Measurements from ENCODE around the gene CCN5. TPM values are rescaled to one million over a fixed set of nuclear protein-coding genes. Genes with fewer than 3 reads are reported as not detected.
A peak's percentile ranks its signal among the peaks of the same experiment; 100 is the strongest.
"Not testable (repeated sequence)": the region's sequence is repeated elsewhere in the genome, so short reads cannot be mapped to it uniquely, and the experiment has no call there.

The CCN5 gene
- not detected in 2 replicates for total RNA-seq

DNA sequence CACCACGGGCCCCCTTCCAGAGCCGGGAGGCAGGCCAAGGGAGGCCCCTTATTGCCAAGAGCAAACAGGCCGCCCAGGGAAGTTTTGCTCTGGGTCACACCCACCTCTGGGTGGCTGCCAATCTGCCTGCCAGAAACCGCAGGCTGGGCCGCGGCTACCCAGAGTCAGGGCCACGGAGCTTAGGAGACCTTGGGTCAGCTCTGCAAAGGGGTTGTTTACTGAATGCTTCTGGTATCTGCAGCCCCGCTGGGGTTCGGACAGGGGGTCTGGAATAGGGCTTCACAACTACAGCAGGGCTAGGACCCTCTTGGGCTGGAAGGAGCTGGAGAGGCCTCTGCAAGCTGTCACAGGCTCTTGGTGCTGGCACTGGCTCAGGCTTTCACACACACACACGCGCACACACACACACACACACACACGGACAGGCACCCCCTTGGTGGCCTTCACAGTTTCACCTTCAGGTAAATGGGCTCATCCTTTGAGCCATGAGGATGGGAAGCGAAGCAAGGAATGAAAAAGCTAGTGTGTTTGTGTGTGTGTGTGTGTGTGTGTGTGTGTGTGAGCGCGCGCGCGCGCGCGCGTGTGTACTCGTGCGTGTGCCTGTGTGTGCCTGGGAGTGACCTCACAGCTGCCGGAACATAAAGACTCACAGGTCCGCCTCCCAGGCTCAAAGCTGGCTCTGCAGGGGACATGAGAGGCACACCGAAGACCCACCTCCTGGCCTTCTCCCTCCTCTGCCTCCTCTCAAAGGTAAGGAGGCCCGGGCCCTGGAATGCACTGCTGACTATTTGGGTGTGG is at the start of gene CCN5:
Gene CCN5, plus strand, starts transcription at position 669 of the 798 bp plus-strand sequence. Its CDS starts 22 bp downstream, at position 691.
- H3K4me1 Mint-ChIP-seq (ENCODE audit: low read depth) = no peaks in the 10 kb centered on the region
- DNase-seq (ENCODE audit: low spot score) = no peak
- H3K27me3 Mint-ChIP-seq (ENCODE audit: insufficient read depth) = no peaks in the 10 kb centered on the region
- no peak within 1 kb of the TSS for H3K27ac Mint-ChIP-seq
- intact Hi-C loops (cut with micrococcal nuclease) = no loop called here
- no peak within 1 kb of the TSS for H3K4me3 Mint-ChIP-seq
- no peaks in the 10 kb centered on the region for H3K9me3 Mint-ChIP-seq
- no peaks in the 10 kb centered on the region for H3K36me3 Mint-ChIP-seq (ENCODE audit: low read depth)

GRCh38 chr20:44666066-44666465 is 49.1 kb upstream of the CCN5 start:
- Mint-ChIP-seq H3K27ac (no peak overlapping the region), H3K27me3 (ENCODE audit: insufficient read depth) (no peaks in the 10 kb centered on the region)

GRCh38 chr20:44670851-44671250 is 44.3 kb upstream of the CCN5 start:
- H3K27me3 Mint-ChIP-seq (ENCODE audit: insufficient read depth); H3K36me3 Mint-ChIP-seq (ENCODE audit: low read depth); H3K4me1 Mint-ChIP-seq (ENCODE audit: low read depth); DNase-seq (ENCODE audit: low spot score); H3K9me3 Mint-ChIP-seq: not testable (repeated sequence)
- H3K27ac Mint-ChIP-seq = peak overlapping the region; percentile 57
- intact Hi-C loops (cut with micrococcal nuclease) = loop anchor here (1.0 kb wide), 1 partner anchor 19 kb away; no protein-coding TSS in a partner anchor
- H3K4me3 Mint-ChIP-seq = peak overlapping the region; percentile 77

More at GRCh38 chr20:44666066-44666465, 49.1 kb upstream of the CCN5 start:
- Mint-ChIP-seq H3K4me3 (no peak overlapping the region), H3K36me3 (ENCODE audit: low read depth) (peaks cover 9% of the 10 kb centered on the region), H3K9me3 (no peaks in the 10 kb centered on the region), H3K4me1 (ENCODE audit: low read depth) (peaks cover 10% of the 10 kb centered on the region)
- no peak for DNase-seq (ENCODE audit: low spot score)
- intact Hi-C loops (cut with micrococcal nuclease) = no loop called here

GRCh38 chr20:44671541-44671940 is 43.6 kb upstream of the CCN5 start:
- Mint-ChIP-seq H3K4me3 (peak overlapping the region; percentile 77), H3K27ac (peak overlapping the region; percentile 57)
- not testable (repeated sequence) for H3K36me3 Mint-ChIP-seq (ENCODE audit: low read depth); H3K4me1 Mint-ChIP-seq (ENCODE audit: low read depth); H3K27me3 Mint-ChIP-seq (ENCODE audit: insufficient read depth); H3K9me3 Mint-ChIP-seq
- intact Hi-C loops (cut with micrococcal nuclease) = loop anchor here (1.0 kb wide), 1 partner anchor 19 kb away; no protein-coding TSS in a partner anchor
- DNase-seq (ENCODE audit: low spot score) = peak; percentile 62

DNA sequence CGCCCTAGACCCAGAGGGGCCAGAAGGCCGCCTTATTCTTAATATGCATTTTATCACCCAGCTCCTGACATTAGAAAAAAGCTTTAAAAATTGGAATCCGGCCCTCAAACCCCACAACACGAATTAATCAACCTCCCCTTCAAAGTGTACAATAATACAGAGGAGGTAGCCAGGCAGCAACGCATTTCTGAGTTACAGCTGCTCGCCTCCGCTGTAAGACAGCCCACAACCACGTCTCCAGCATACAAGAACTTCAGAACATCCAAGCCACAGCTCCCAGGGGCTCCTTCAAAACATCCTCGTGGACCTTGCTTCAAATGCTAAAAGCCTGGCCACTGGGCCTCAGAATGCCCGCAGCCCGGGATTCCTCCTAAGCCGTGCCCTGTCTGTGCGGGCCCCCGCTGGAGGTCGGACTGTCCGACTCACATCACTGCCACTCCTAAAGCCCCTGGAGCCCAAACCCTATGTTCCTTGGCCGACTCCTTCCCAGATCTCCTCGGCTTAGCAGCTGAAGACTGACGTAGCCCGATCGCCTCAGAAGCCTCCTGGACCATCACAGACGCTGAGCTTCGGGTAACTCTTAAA is 42.8 kb upstream of the CCN5 start:
- H3K4me3 Mint-ChIP-seq; H3K9me3 Mint-ChIP-seq; H3K27ac Mint-ChIP-seq; DNase-seq (ENCODE audit: low spot score); H3K27me3 Mint-ChIP-seq (ENCODE audit: insufficient read depth); H3K4me1 Mint-ChIP-seq (ENCODE audit: low read depth); H3K36me3 Mint-ChIP-seq (ENCODE audit: low read depth); intact Hi-C loops (cut with micrococcal nuclease): not testable (repeated sequence)

DNA sequence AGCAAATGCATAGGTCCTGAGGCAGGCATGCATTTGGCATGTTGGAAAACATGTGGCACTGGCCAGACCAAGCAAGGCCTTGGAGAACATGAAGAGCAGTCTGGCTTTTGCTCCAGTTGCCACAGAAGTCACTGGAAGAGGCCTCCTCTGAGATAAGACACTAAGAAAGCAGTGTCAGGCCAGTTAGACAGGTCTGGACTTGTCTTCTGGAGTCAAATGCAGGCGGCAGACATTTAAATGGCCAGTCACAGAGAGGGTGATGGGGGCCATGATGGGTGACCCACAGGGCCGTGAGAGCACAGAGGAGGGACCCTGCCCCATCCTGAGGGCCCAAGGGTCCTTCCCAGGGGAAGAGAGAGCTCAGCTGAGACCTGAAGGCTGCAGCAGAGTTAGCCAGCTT is 36.9 kb upstream of the CCN5 start:
- intact Hi-C loops (cut with micrococcal nuclease) = no loop called here
- no peak overlapping the region for H3K27ac Mint-ChIP-seq

DNA sequence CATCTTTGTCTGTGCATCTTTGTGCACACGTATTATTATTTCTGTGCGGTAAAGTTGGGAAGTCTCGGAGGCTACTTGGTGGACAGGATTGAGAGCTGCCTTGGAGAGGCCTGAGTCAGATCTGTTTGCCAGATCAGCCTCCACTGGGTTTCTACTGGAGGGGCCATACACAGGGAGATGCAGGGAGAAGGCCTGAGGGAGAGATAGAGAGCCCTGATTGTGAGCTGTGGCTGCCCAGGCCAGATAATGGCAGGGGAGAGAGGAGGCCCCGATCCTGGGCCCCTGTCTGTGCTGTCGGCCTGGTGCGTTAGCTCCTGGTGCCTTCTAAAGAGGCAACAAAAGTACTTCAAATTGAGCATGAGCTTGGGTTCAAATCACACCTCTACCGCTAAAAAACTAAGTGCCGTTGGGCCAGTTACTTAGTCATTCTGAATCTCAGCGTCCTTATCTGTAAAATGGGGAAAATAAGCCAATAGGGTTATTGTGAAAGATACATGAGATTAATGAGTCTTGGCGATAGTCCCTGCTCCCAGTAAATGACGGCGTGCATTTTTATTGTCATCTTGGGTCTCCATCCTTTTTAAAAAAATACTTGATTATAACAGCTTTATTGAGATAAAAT is 36.1 kb upstream of the CCN5 start:
- no peaks in the 10 kb centered on the region for H3K36me3 Mint-ChIP-seq (ENCODE audit: low read depth)
- H3K4me3 Mint-ChIP-seq = no peak overlapping the region
- no peak for DNase-seq (ENCODE audit: low spot score)
- H3K27ac Mint-ChIP-seq = no peak overlapping the region
- no peaks in the 10 kb centered on the region for H3K27me3 Mint-ChIP-seq (ENCODE audit: insufficient read depth)
- peaks cover 6% of the 10 kb centered on the region for H3K4me1 Mint-ChIP-seq (ENCODE audit: low read depth)
- intact Hi-C loops (cut with micrococcal nuclease) = no loop called here
- H3K9me3 Mint-ChIP-seq = no peaks in the 10 kb centered on the region

More for the DNA sequence above, 36.9 kb upstream of the CCN5 start:
- Mint-ChIP-seq H3K4me3 (no peak overlapping the region), H3K4me1 (ENCODE audit: low read depth) (no peaks in the 10 kb centered on the region), H3K9me3 (no peaks in the 10 kb centered on the region), H3K27me3 (ENCODE audit: insufficient read depth) (no peaks in the 10 kb centered on the region), H3K36me3 (ENCODE audit: low read depth) (no peaks in the 10 kb centered on the region)
- no peak for DNase-seq (ENCODE audit: low spot score)

GRCh38 chr20:44681796-44682566 is 33.2 kb upstream of the CCN5 start:
- Mint-ChIP-seq H3K27ac (no peak overlapping the region), H3K4me1 (ENCODE audit: low read depth) (peaks cover 17% of the 10 kb centered on the region), H3K27me3 (ENCODE audit: insufficient read depth) (no peaks in the 10 kb centered on the region), H3K9me3 (no peaks in the 10 kb centered on the region), H3K36me3 (ENCODE audit: low read depth) (no peaks in the 10 kb centered on the region), H3K4me3 (no peak overlapping the region)
- DNase-seq (ENCODE audit: low spot score) = no peak
- intact Hi-C loops (cut with micrococcal nuclease) = loop anchor here (5.0 to 10.0 kb wide), 3 partner anchors 40 to 613 kb away; no protein-coding TSS in a partner anchor

GRCh38 chr20:44683263-44684046 is 31.7 kb upstream of the CCN5 start:
- Mint-ChIP-seq H3K27me3 (ENCODE audit: insufficient read depth) (no peaks in the 10 kb centered on the region), H3K27ac (no peak overlapping the region), H3K4me3 (no peak overlapping the region), H3K36me3 (ENCODE audit: low read depth) (no peaks in the 10 kb centered on the region), H3K9me3 (no peaks in the 10 kb centered on the region), H3K4me1 (ENCODE audit: low read depth) (peaks cover 17% of the 10 kb centered on the region)
- peak; percentile 25 for DNase-seq (ENCODE audit: low spot score)
- intact Hi-C loops (cut with micrococcal nuclease) = loop anchor here (1.0 to 10.0 kb wide), 4 partner anchors 41 to 611 kb away; no protein-coding TSS in a partner anchor

- no peaks in the 10 kb centered on the region for H3K36me3 Mint-ChIP-seq (ENCODE audit: low read depth)
- no peak for DNase-seq (ENCODE audit: low spot score)
- no peaks in the 10 kb centered on the region for H3K27me3 Mint-ChIP-seq (ENCODE audit: insufficient read depth)
- no peaks in the 10 kb centered on the region for H3K9me3 Mint-ChIP-seq
- H3K4me3 Mint-ChIP-seq = no peak overlapping the region
- peaks cover 17% of the 10 kb centered on the region for H3K4me1 Mint-ChIP-seq (ENCODE audit: low read depth)
- no peak overlapping the region for H3K27ac Mint-ChIP-seq
- intact Hi-C loops (cut with micrococcal nuclease) = loop anchor here (5.0 to 10.0 kb wide), 3 partner anchors 42 to 610 kb away; no protein-coding TSS in a partner anchor
Measured at GRCh38 chr20:44684047-44684967, 30.9 kb upstream of the CCN5 start.

DNA sequence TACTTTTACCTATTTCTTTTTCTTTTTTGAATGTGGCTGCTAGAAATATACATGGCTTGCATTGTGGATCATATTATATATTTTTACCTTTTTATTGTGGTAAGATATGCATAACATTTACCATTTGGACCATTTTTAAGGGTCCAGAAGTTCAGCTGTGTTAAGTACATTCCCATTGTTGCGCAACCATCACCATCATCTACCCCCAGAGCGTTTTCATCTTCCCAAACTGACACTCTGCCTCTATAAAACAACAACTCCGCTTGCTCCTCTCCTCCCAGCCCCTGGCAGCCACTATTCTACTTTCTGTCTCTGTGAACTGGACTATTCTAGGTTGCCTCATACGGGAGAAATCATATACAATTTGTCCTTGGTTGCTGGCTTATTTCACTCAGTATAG is 28.2 kb upstream of the CCN5 start:
- Mint-ChIP-seq H3K4me1 (ENCODE audit: low read depth) (peaks cover 17% of the 10 kb centered on the region), H3K4me3 (no peak overlapping the region), H3K9me3 (peaks cover 3% of the 10 kb centered on the region), H3K27me3 (ENCODE audit: insufficient read depth) (peaks cover 1% of the 10 kb centered on the region), H3K36me3 (ENCODE audit: low read depth) (no peaks in the 10 kb centered on the region), H3K27ac (no peak overlapping the region)
- intact Hi-C loops (cut with micrococcal nuclease) = loop anchor here (10.0 kb wide), 2 partner anchors 408 to 608 kb away; no protein-coding TSS in a partner anchor
- no peak for DNase-seq (ENCODE audit: low spot score)
